Astrocyte (in vitro differentiated cells and primary cell): Measurements from ENCODE around the gene C21orf91. TPM values are rescaled to one million over a fixed set of nuclear protein-coding genes. Genes with fewer than 3 reads are reported as not detected.

ENCODE experiments used
- DNase-seq: peaks from one replicate; pipeline ENCODE4 v3.0.0-alpha.2; 2010; ENCODE audit warnings: low read depth
- FAIRE-seq: peaks from 2 replicates; lab custom pipeline; 2011; peaks lifted over from hg19 to GRCh38; lab: Jason Lieb, UNC
- H2AFZ ChIP-seq: 2 replicates; pipeline ENCODE4 v1.6.0; 2012; ENCODE audit warnings: low read depth, low read length, inconsistent platforms
- H3K27ac ChIP-seq: 2 replicates; pipeline ENCODE4 v1.5.1; 2011; ENCODE audit warnings: low read depth, low read length, inconsistent platforms
- H3K27me3 ChIP-seq: 2 replicates; pipeline ENCODE4 v1.6.0; 2011; ENCODE audit warnings: low read length, inconsistent platforms; ENCODE audit not compliant: insufficient read depth
- H3K36me3 ChIP-seq: 2 replicates; pipeline ENCODE4 v1.5.1; 2011; ENCODE audit warnings: low read length, inconsistent platforms; ENCODE audit not compliant: insufficient read depth
- H3K4me1 ChIP-seq: 2 replicates; pipeline ENCODE4 v1.5.1; 2011; ENCODE audit warnings: low read length, inconsistent platforms; ENCODE audit not compliant: insufficient read depth
- H3K4me2 ChIP-seq: 2 replicates; pipeline ENCODE4 v1.6.0; 2012; ENCODE audit warnings: low read length, inconsistent platforms
- H3K4me3 ChIP-seq: 2 replicates; pipeline ENCODE4 v1.5.1; 2011; ENCODE audit warnings: low read depth, mild to moderate bottlenecking, low read length, inconsistent platforms; ENCODE audit not compliant: insufficient read depth
- H3K79me2 ChIP-seq: 2 replicates; pipeline ENCODE4 v1.6.0; 2012; ENCODE audit warnings: mild to moderate bottlenecking, low read length, inconsistent platforms; ENCODE audit not compliant: insufficient read depth
- H3K9ac ChIP-seq: 2 replicates; pipeline ENCODE4 v1.6.0; 2012; ENCODE audit warnings: mild to moderate bottlenecking, low read length, inconsistent platforms
- H3K9me3 ChIP-seq: 2 replicates; pipeline ENCODE4 v1.5.1; 2012; ENCODE audit warnings: low read depth, mild to moderate bottlenecking, low read length, inconsistent platforms; ENCODE audit not compliant: insufficient read depth
- H4K20me1 ChIP-seq: 2 replicates; pipeline ENCODE4 v1.6.0; 2012; ENCODE audit warnings: low read length, inconsistent platforms; ENCODE audit not compliant: insufficient read depth
- H3K27ac Mint-ChIP-seq: one replicate; pipeline ENCODE4 v1.8.0; 2021; ENCODE audit warnings: mild to moderate bottlenecking, mixed read lengths; ENCODE audit not compliant: unreplicated experiment
- H3K27me3 Mint-ChIP-seq: one replicate; pipeline ENCODE4 v1.8.0; 2021; ENCODE audit warnings: low read depth, mixed read lengths; ENCODE audit not compliant: unreplicated experiment
- H3K36me3 Mint-ChIP-seq: one replicate; pipeline ENCODE4 v1.8.0; 2021; ENCODE audit warnings: low read depth, mixed read lengths; ENCODE audit not compliant: unreplicated experiment
- H3K4me1 Mint-ChIP-seq: one replicate; pipeline ENCODE4 v1.8.0; 2021; ENCODE audit warnings: low read depth, mixed read lengths; ENCODE audit not compliant: unreplicated experiment
- H3K4me3 Mint-ChIP-seq: one replicate; pipeline ENCODE4 v1.8.0; 2021; ENCODE audit warnings: mild to moderate bottlenecking, moderate library complexity, mixed read lengths; ENCODE audit not compliant: unreplicated experiment
- H3K9me3 Mint-ChIP-seq: one replicate; pipeline ENCODE4 v1.8.0; 2021; ENCODE audit warnings: mild to moderate bottlenecking, mixed read lengths; ENCODE audit not compliant: unreplicated experiment
- EZH2 ChIP-seq: IDR thresholded peaks from 2 replicates; pipeline ENCODE4 v1.6.1; 2012; ENCODE audit warnings: mild to moderate bottlenecking, low read length, inconsistent platforms; ENCODE audit not compliant: insufficient read depth
- total RNA-seq: library from RNA; stranded (reverse); gene quantifications from 2 replicates; pipeline ENCODE4 v1.2.1, GENCODE V29; 2021
- TF ChIP-seq, protein P1 (sequence below): IDR thresholded peaks from 2 replicates; pipeline ENCODE4 v1.5.1; 2011; ENCODE audit warnings: low read depth, mild to moderate bottlenecking, inconsistent platforms, low read length, moderate library complexity; ENCODE audit not compliant: insufficient read depth

C21orf91 gene
- total RNA-seq, 1 donor from 2014 or later: 31.9 TPM

DNA sequence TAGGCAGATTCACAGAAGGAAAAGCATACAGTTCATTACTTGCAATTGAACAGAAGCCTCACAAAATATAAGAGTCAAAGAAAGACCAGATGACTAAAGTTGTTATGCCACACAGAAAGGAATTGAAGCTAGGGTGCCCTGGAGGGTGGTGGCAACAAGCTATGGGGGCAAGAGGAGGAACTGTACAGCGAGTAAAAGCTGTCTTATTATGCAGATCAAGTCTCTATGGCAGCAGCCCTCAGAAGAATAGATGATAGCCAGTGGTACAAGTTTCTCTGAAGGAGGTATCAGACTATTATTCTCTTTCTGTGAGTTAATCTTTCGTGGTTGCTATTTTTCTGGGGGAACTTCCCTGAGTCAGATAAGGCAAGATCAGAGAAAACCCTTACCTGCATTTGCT, 72.2 kb downstream of the C21orf91 start:
- Mint-ChIP-seq H3K27ac (no peak overlapping the region), H3K4me3 (no peak overlapping the region), H3K9me3 (peaks cover 6% of the 10 kb centered on the region), H3K27me3 (peaks cover 4% of the 10 kb centered on the region), H3K4me1 (no peaks in the 10 kb centered on the region), H3K36me3 (no peaks in the 10 kb centered on the region)
- H3K9ac ChIP-seq: no peak overlapping the region
- no peaks in the 10 kb centered on the region for H3K9me3 ChIP-seq
- H3K36me3 ChIP-seq: no peaks in the 10 kb centered on the region
- no peak for DNase-seq
- no peak for TF ChIP-seq EZH2
- TF ChIP-seq, protein P1, sequence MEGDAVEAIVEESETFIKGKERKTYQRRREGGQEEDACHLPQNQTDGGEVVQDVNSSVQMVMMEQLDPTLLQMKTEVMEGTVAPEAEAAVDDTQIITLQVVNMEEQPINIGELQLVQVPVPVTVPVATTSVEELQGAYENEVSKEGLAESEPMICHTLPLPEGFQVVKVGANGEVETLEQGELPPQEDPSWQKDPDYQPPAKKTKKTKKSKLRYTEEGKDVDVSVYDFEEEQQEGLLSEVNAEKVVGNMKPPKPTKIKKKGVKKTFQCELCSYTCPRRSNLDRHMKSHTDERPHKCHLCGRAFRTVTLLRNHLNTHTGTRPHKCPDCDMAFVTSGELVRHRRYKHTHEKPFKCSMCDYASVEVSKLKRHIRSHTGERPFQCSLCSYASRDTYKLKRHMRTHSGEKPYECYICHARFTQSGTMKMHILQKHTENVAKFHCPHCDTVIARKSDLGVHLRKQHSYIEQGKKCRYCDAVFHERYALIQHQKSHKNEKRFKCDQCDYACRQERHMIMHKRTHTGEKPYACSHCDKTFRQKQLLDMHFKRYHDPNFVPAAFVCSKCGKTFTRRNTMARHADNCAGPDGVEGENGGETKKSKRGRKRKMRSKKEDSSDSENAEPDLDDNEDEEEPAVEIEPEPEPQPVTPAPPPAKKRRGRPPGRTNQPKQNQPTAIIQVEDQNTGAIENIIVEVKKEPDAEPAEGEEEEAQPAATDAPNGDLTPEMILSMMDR: no peak
- H4K20me1 ChIP-seq: no peaks in the 10 kb centered on the region
- no peak overlapping the region for H2AFZ ChIP-seq
- no peak overlapping the region for H3K4me2 ChIP-seq
- no peaks in the 10 kb centered on the region for H3K79me2 ChIP-seq
- no peak overlapping the region for H3K27ac ChIP-seq
- no peak for FAIRE-seq
- no peaks in the 10 kb centered on the region for H3K4me1 ChIP-seq
- H3K27me3 ChIP-seq: no peaks in the 10 kb centered on the region
- no peak overlapping the region for H3K4me3 ChIP-seq

DNA sequence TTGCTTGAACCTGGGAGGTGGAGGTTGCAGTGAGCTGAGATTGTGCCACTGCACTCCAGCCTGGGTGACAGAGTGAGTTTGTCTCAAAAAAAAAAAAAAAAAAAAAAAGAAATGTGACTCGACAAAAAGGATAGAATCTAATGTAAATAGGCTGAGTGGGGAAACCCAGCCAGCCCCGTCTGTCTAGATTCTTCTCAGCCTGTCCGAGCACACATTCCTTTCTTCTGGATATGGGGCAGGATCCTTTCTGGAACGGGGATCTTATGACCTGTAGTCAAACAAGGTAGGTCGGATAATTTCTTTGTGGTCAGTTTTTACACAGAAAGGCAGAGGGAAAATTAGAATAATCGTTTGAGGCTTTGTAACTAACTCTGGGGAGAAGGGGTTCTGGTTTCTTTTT, 74.1 kb downstream of the C21orf91 start:
- no peaks in the 10 kb centered on the region for H3K79me2 ChIP-seq
- Mint-ChIP-seq H3K27ac (no peak overlapping the region), H3K9me3 (peaks cover 6% of the 10 kb centered on the region), H3K4me3 (no peak overlapping the region), H3K36me3 (no peaks in the 10 kb centered on the region), H3K4me1 (no peaks in the 10 kb centered on the region), H3K27me3 (peaks cover 2% of the 10 kb centered on the region)
- H3K27me3 ChIP-seq: no peaks in the 10 kb centered on the region
- no peak overlapping the region for H3K4me3 ChIP-seq
- FAIRE-seq (no peak), DNase-seq (no peak)
- H2AFZ ChIP-seq: no peak overlapping the region
- no peaks in the 10 kb centered on the region for H3K36me3 ChIP-seq
- H4K20me1 ChIP-seq: no peaks in the 10 kb centered on the region
- no peak overlapping the region for H3K4me2 ChIP-seq
- no peaks in the 10 kb centered on the region for H3K4me1 ChIP-seq
- TF ChIP-seq, protein P1: no peak
- no peak for TF ChIP-seq EZH2
- no peak overlapping the region for H3K9ac ChIP-seq
- no peaks in the 10 kb centered on the region for H3K9me3 ChIP-seq
- H3K27ac ChIP-seq: no peak overlapping the region

DNA sequence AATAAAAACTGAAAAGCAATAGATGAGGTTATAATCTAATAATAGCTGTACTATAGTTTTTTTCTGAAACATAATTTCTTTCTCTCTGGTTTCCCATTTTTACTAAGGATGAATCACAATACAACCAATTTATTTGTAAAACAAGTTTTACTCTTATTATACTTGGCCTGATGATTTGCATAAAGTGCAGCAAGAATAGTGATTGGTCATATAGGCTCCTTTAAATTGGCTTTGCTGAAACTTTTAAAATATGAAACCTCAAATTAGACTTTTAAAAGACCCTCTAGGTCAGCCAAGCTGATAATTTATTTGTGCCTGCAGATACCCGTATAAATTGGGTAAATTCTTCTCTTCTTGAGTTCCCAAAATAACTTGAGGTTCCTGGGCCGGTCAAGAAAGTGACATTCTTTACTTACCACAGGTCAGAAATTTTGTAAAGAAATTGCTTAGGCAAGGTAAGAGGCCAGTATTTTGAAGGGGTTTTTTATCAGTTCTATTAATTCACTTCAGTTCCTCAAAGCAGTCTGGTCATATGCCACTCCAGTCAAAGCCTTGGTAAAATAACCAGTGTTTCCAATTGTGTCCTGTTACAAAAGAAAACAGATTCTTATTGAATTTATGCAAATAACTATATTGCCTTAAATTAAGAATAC, 76.1 kb downstream of the C21orf91 start:
- Histone ChIP-seq H3K9me3 (no peaks in the 10 kb centered on the region), H3K79me2 (no peaks in the 10 kb centered on the region), H3K9ac (no peak overlapping the region), H3K4me2 (no peak overlapping the region), H3K27ac (no peak overlapping the region), H3K36me3 (no peaks in the 10 kb centered on the region), H4K20me1 (no peaks in the 10 kb centered on the region), H3K27me3 (no peaks in the 10 kb centered on the region), H2AFZ (no peak overlapping the region), H3K4me3 (no peak overlapping the region), H3K4me1 (no peaks in the 10 kb centered on the region)
- Mint-ChIP-seq H3K9me3 (peaks cover 10% of the 10 kb centered on the region), H3K27me3 (peaks cover 2% of the 10 kb centered on the region), H3K27ac (no peak overlapping the region), H3K4me1 (no peaks in the 10 kb centered on the region), H3K4me3 (no peak overlapping the region), H3K36me3 (no peaks in the 10 kb centered on the region)
- FAIRE-seq (no peak), DNase-seq (no peak)
- TF ChIP-seq, protein P1: no peak
- TF ChIP-seq EZH2: no peak
